Right forelimb (tissue), 1 donor: Measurements from ENCODE around the gene MYO7B.

Source experiments
- DNase-seq: peaks from one replicate; pipeline ENCODE4 v3.0.0-alpha.2; 2018

Gene MYO7B

DNA sequence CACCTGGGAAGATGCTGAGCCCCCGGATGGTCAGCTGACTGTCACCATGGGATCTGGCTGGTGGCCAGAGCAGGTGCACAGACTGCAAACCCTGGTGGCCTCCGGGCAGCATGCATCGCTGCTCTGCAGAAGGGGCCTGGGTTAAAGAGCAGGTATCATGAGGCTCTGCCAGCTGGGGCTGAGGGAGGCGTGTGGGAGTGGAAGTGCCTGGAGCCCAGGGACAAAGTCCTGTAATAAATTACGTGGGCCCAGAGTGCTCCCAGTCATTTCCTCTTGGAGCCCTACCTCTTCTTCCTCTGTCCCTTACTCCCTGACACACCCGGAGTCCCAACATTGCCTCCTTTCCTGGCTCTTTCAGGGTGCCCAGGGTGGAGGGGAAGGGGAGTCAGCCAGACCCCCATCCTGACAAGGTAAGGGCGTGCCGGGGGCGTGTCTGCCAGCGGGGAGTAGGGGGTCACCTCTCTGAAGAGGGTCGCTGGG is at the start of gene MYO7B:
MYO7B (plus strand) TSS at position 262 of the 480 bp plus-strand sequence. CDS start 24,040 bp downstream, outside the sequence.
- DNase-seq, result no peak

DNA sequence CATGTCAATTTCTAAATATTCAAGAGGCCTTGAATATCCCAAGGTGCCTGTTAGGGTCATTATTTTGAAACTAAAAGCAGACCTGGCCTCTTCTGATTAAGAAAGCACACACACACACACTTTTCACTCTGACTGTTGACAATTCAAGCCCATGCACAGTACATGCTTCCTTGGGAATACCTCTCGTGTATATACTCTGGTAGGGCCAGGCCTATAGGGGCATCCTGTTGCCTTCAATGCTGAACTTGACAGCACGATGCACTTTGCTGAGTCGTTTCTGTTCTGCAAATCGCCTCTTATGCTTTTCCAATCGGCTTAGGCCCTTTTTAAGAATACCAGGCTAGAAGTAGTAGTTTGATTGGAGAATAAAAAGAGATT is 49.8 kb upstream of the MYO7B start:
- no peak for DNase-seq

DNA sequence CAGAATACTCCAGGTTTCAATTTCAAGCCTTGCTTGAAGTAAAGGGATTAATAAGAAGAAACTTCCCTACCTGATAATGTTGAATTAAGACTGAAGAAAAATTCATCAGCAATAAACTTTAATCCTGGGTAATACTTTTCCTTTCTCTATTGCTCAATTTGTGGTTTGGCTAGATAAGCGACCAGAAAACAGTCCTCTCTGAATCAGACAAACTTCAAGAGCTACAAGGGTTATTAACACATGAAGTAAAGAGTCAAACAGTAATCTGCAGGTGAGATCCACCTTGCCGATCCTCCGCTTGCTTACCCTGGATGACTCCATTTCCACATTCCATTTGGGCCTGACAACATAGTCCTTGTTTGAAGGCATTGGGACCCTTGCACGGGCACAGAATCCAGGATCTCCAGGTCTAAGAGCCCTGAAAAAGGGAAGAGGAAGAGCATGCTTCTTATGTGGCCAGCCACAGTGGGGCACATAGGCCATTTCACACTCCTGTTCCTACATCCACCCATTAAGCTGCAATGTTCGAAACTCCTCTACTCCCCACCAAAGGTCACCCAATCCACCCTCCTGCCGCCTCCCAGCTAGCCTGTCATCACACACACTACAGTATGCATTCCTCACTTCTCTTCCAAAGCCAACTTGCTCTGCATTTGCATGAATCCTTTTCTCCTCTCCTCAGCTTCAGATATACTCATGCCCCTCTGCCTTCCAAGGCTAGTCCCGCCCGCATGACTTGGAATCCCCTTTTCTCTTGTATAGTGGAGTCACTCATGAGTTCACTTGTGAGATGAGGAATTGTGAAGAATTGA is 49.0 kb upstream of the MYO7B start:
- no peak for DNase-seq

DNA sequence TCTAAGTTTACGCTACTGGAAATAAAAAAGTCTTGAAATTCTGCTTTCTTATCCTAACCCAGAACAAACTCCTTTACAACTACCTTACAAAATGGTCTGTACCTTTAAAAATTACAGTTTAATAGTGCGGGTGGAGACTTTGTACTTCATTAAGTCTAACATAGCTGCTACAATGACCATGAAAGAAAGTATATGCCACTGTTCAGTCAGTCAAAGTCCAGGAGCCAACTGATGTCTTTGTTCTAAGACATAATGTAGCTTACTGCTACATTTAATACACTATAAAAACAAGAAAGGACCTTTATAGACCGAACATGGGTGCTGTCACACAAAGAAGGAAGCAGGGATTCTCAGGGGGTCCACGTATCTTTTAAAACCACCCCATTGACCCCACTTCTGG is 45.2 kb upstream of the MYO7B start:
- DNase-seq, result no peak

DNA sequence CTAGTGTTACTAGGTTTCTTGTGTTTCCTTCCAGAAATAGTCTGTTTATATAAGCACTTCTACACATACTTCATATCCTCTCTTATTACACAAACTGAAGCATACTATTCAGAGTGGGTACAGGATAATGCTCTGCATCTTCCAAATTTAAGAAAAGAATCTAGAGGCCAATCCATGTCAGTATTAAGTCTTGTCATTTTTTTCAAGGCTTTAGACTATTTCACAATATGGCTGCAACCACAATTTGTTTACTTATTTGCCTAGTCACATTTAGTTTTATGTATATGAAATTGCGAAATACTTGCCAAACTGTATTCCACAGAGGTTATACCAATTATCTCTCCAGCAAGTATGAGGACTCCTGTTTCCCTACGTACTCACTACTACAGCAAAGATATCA is 37.1 kb upstream of the MYO7B start:
- no peak for DNase-seq

DNA sequence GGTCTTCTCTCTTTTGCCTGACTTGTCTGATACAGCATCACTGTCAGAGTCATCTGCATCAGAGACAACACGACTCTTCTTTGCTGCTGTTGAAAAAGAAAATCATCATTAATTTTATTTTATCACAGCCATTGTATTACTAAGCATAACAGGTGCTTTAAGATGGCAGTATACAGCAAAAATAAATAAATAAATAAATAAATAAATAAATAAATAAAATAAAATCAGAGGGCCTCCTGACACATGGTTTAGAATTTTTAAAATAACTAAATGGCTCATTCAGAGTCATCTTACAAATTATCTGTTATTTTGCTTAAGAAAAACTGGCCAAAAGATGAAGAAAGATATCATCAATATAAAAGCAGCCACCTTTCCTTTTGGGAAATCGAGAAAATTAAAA is 32.0 kb upstream of the MYO7B start:
- DNase-seq, result no peak

DNA sequence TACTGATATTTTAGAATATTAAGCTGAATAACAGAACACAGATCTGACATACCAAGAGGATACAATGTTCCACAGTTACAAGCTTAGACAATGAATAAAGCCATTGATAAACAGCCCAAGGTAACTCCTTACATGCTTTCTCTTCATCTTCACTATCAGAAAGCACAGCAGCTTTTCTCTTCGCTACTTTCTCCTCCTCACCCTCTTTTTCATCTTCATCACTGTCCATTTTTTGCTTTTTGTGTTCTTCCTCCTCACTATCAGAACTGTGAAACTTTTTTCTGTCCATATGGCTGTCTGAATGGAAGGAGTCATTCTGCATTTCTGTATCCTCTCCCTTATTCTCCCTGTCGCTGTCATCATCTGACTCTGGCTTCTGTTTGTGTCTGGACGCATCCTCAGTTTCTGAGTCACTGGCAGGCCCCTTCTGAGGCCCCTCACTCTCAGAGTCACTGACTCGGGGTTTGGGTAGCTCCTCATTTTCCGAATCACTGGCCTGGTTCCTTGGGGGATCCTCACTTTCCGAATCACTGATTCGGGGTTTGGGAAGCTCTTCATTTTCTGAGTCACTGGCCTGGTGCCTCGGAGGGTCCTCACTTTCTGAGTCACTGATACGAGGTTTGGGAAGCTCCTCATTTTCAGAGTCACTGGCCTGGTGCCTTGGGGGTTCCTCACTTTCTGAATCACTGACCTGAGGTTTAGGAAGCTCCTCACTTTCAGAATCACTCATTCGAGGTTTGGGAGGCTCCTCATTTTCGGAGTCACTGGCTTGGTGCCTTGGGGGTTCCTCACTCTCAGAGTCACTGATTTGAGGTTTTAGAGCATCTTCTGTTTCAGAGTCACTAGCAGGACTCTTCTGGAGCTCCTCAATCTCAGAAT is 30.7 kb upstream of the MYO7B start:
- DNase-seq, result no peak

DNA sequence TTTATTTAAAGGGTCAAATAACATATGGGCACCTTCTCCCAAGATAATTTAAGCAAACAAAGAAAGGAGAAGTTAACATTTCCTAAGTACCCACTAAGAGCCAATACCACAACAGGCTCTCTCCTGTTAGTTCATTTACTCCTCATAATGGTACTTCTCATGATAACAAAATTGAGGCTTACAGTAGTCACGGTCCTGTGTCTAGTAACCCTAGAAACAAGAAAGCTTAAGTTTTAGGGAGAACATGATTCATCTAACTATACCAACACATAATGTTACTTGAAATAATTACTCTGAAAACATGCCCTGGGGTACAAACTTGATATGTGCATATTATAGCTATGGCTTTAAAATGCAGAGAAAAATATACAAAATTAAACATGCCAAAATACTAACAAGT is 29.0 kb upstream of the MYO7B start:
- DNase-seq, result no peak

DNA sequence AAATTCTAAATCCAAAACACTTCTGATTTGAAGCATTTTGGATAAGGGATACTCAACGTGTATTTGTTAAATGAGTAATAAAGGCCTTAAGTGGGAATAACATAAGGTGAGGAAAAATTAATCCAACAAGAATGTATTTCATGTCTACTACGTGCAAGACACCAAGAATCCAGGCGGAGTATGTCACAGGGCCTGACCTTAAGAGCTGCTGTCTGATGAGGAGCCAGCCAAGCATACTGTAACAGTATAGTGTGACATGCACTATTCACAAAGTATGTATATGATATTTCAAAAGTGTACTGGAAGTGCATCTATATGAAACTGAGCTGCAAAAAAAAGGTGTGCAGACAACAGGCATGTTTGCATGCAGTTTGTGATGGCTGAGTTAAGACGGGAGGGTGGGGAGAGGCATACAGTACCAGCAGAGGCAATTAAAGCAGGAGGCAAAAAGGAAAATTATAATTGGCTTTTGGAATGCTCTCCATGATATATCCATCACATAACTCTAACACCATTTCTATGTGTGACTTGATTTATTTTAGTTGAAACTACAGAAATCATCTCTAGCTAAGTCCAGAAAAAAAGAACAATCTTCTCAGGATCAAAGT is 27.4 kb upstream of the MYO7B start:
- no peak for DNase-seq

DNA sequence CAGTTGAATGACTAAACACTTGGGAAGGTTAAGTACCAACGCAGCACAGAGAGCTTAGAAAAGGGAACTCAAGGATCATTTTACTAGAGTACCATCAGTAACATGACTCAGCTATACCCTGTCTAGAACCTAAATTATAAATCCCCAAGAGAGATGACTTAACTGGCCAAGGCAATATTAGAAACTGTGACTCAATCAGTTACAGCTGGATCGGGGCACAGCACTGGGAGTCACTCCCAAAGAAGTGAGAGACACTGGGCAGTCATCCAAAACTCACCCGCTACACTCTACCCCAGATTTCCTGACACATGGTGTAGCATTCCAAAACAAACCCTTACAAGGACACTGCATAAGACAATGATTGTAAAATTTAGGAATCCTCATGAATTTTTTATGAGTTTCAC is 26.9 kb upstream of the MYO7B start:
- peak; percentile 56 for DNase-seq

DNA sequence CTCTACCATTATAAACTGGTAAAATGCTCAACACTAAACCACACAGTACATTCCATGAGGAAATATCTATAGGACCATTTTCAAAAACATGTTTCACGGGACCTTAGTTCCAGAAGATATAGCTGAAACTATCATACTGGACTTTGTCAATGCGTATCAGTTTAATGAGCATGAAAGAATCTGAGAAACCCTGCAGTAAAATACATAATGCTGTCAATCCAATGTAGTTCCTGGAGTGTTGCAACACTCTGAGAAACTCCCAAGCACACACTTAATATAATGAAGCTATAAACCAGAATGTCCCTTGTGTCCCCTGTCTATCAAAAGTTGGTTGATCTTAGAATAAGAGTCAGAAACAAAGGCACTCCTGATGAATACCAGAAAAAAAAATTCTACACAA is 25.4 kb upstream of the MYO7B start:
- DNase-seq, result no peak

DNA sequence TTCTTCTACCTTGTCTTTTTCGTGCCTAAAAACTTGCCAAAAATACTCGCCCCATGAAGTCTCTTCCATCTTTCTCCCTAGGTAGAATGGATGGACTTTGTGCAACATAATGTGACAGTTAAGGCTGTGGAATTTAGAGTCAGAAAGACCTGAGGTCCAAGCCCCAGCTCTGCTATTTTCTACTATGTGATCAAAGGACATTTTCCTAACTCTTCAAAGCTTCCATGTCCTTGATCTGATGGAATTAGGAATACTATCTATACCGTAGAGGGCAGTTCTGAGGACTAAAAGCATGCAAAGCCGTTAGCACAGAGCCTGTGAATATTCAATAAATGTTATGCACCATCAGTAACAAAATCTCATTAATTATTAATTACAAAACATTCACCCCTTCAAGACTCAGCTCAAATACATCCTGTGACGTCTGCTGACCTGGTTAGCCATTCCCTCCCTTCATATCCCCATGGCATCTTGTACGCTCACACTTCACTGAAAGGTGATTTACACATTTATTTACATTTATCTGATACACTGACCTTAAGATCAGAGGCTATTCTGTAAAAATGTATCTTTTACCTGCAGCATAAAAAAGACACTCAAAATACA is 24.3 kb upstream of the MYO7B start:
- no peak for DNase-seq

DNA sequence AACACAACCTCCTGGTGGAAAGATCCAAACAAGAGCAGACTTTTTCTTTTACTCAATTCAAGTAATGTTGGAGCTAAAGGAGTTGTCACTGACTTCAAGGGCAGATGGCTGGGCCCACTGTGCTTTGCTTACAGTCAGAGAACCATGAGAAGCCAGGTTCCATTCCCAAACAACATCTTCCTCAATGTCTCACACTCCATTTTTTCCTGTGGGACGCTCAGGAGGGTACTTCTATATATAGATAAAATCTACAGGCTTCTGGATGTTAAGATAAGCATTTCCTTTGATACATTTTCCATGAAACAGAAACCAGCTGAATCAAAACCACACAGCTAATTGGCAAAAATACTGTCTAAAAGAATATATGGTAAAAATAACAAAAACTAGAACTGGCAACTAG is 23.6 kb upstream of the MYO7B start:
- no peak for DNase-seq

DNA sequence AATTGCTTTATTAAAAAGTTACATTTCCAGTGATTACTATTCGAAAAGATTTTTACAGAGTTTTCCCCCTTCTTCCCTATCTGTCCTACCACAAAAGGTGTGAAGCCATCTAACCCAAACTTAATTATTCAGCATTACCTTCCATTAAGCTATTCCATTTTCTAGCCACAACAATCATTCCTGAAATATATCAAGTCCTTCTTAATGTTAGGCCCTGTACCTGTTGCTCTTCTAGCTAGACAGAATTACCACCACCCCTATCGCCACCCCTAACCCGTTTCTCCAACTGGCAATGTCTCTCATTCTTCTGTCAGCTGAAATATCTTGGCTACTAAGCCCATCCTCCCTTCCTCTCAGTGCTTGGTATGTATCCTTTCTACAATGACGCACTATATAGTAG is 23.1 kb upstream of the MYO7B start:
- DNase-seq, result no peak

DNA sequence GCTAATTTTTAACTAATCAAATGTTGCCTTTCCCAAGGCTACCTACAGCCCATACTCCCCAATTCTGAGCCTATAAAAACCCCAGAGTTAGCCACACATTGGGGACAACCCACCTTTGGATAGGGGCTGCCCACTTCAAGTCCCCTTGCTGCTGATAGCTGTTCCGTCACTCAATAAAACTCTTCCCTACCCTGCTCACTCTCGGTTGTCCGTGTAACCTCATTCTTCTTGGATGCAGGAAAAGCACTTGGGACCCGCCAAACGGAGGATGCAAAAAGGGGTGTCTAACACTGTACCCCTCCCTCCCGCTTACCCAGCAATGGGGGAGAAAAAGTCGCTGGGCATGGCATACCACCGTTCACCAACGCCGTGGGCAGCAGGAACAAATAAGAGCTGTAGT is 21.4 kb upstream of the MYO7B start:
- DNase-seq, result no peak

DNA sequence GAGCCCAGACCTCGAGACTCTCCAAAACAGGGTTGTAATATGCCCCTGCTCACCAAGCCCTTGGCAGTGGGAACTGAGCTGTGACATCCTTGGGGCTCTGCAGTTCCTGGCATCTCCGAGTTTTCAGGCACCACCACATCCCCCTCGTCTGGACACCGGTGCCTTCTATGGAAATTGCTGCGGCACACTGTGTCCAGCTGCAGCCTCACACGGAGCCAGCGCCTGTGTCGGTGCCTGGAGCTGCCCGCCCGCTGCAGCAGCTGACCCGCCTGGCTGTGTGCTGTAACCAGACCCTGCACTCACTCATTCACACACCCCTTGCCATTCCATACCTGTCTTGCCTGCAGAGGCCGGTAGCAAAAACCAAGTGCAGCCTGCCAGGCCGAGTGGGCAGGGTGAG is 21.0 kb upstream of the MYO7B start:
- no peak for DNase-seq

DNA sequence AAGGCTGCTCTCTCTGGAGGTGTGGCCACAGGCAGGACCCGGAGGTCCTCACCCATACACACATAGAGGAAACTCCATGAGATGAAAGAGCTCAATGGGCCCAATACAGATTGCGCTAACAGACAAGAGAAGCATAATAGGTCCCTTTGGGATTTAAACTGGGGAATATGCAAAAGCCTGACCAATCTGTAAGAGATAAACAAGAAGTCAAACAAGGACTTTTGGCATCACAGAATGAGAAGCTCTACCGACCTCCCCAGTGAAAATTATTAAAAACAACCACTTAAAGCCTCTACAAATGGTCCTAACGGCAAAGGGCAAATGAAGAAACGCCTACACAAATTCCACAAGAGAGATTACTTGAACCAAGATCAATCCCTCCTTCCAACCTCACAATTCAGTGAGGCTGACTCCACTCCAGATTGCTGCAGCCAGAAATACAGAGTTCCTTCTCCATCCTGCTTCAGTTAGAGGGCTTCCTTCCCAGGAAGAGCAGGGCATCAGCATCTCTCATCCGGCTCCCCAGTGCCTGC is 20.0 kb upstream of the MYO7B start:
- no peak for DNase-seq

DNA sequence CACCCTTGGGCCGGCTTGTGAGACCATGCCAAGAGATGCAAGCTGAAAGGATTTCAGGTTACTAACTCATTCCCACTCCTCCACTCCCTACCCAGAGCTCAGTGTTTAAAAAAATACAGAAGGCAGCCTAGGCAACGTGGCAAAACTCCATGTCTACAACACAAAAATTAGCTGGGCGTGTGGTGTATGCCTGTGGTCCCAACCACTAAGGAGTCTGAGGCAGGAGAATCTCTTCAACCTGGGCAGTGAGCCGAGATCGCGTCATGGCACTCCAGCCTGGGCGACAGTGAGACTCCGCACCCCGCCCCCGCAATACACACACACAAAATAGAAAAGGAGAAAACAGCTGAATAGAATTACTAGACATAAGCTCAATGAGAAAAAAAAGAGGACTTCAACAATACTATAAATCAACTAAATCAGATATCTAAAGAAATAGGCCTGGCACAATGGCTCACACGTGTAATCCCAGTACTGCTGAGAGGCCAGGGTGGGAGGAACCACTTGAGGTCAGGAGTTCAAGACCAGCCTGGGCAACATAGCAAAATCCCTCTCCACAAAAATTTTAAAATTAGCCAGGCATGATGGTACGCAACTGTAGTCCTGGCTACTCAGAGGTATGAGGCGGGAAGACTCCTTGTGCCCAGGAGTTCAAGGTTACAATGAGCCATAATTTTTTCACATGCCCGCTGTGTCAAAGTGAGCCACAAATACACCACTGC is 19.3 kb upstream of the MYO7B start:
- DNase-seq, result peak; percentile 70

DNA sequence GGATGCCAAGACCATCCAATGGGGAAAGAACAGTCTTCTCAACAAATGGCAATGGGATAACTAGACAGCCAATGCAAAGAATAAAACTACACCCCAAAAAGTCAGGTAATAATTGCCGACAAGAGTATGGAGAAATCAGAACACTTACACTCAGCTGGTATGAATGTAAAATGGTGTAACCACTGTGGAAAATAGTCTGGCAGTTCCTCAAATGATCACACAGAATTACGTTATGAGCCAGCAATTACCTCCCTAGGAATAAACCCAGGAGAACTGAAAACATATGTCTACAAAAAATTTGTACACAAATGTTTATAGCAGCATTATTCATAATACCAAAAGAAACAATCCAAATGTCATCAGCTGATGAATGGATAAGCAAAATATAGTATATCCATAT is 18.0 kb upstream of the MYO7B start:
- no peak for DNase-seq

DNA sequence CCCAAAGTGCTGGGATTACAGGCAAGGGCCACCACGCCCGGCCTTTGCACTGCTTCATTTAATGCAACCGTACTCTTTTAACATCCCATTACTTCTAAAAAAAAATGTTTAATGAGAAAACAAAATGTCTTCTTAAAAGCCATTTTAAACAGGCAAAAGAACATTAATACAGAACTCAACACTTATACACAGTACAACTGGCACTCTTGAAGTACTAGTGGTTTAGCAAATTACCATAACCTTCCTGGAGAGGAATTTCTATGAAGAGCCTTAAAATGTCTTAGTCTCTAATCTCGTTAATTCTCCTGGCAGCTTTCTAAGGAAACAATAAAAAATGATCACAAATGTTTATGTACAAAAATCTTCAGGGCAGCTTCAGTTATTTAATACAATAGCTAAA is 15.1 kb upstream of the MYO7B start:
- DNase-seq, result no peak

DNA sequence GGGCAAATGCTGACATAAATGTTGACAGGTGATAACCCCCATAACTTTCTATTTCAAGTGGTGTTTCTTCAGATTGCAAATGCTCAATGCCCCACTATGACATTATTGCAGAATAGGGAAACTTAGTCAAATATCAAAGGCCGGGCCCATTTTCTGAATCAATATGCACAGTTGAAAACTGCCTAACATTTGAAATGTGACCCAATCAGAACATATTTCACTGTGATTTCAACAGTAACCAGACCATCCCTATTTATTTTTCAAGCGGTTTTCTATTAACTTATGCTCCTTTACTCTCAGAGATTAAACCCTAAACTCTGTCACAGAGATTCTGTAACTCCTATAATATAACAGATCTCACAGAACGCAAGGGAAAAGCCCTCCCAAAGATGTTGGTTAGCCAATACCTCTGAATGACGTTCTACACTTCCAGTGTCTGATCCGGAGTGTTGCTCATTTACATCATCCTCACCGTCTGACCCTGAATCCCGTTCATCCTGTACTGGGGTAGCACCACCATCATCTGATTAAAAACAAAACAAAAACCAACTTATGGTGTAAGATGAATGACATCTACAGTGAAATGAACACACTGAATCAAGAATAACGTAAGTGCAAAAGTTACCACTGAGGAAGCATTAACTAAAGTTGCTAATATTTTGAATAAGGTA is 12.1 kb upstream of the MYO7B start:
- no peak for DNase-seq
